HepG2 (cell line): ENCODE measurements around the gene RUNX2. TPM values are rescaled to one million over a fixed set of nuclear protein-coding genes. Genes with fewer than 3 reads are reported as not detected.
A peak's percentile ranks its signal among the peaks of the same experiment; 100 is the strongest.

Experiments used
- NPAS2 ChIP-seq: sonication (generic); formaldehyde crosslinking; IDR thresholded peaks from 2 replicates; pipeline ENCODE4 v1.8.0; 2022; ENCODE audit warnings: mild to moderate bottlenecking, missing genetic modification reagents, borderline replicate concordance
- SMAD1 ChIP-seq: sonication (generic); formaldehyde crosslinking; IDR thresholded peaks from 2 replicates; pipeline ENCODE4 v1.4.0; 2020; ENCODE audit warnings: missing genetic modification reagents, low read depth, mild to moderate bottlenecking, borderline replicate concordance
- SP2 ChIP-seq: sonication (generic); formaldehyde crosslinking; IDR thresholded peaks from 2 replicates; pipeline ENCODE4 v1.5.1; 2020; ENCODE audit warnings: mild to moderate bottlenecking, missing genetic modification reagents
- ZNF562 ChIP-seq: sonication (generic); formaldehyde crosslinking; IDR thresholded peaks from 2 replicates; pipeline ENCODE4 v1.8.0; 2022; ENCODE audit warnings: missing genetic modification reagents, borderline replicate concordance
- ZNF607 ChIP-seq: sonication (generic); formaldehyde crosslinking; IDR thresholded peaks from 2 replicates; pipeline ENCODE4 v1.5.1; 2020; ENCODE audit warnings: missing genetic modification reagents, mild to moderate bottlenecking, borderline replicate concordance
- polyA plus RNA-seq, 8 experiments: library from polyadenylated mRNA; depleted of rRNA in 3 of 8; stranded (reverse) in 7 of 8; unstranded in 1 of 8; fragments of >200 nt; fragmentation: Illumina TruSeq in 4 of 8; extraction: Trizol in 4 of 8; gene quantifications; 2 replicates each; pipeline versions ENCODE4 v1.2.1 to v1.2.3, GENCODE V29; 2011 to 2016; ENCODE audit warnings: low read depth in 4 of 8, missing spikeins in 1 of 8, mixed read lengths in 1 of 8; ENCODE audit not compliant: insufficient read depth in 1 of 8
- total RNA-seq, 5 experiments: library from RNA; depleted of rRNA; stranded (reverse); fragments of >200 nt; fragmentation: Illumina TruSeq; extraction: Trizol; gene quantifications; 2 replicates each; pipeline ENCODE4 v1.2.3, GENCODE V29; 2016; ENCODE audit warnings: low read depth in 1 of 5
- TF ChIP-seq, protein P1 (sequence below): sonication (generic); formaldehyde crosslinking; IDR thresholded peaks from 2 replicates; pipeline ENCODE4 v1.5.0; 2020; ENCODE audit warnings: mild to moderate bottlenecking, missing genetic modification reagents, borderline replicate concordance
- TF ChIP-seq, protein P2 (sequence below), 2 experiments: IDR thresholded peaks; 2 replicates each; pipeline ENCODE4 v1.6.1; 2011 to 2012; ENCODE audit warnings: low read length in 2 of 2, borderline replicate concordance in 1 of 2, low read depth in 1 of 2, mild to moderate bottlenecking in 1 of 2, moderate library complexity in 1 of 2
- TF ChIP-seq, protein P3 (sequence below): sonication (generic); formaldehyde crosslinking; conservative IDR thresholded peaks from 2 replicates; pipeline ENCODE4 v1.4.0; 2020; ENCODE audit warnings: missing genetic modification reagents
- TF ChIP-seq, protein P4 (sequence below): sonication (generic); formaldehyde crosslinking; IDR thresholded peaks from 2 replicates; pipeline ENCODE4 v1.5.1; 2020; ENCODE audit warnings: missing genetic modification reagents, mild to moderate bottlenecking, borderline replicate concordance
- TF ChIP-seq, protein P5 (sequence below): sonication (generic); formaldehyde crosslinking; IDR thresholded peaks from 2 replicates; pipeline ENCODE4 v1.9.0; 2021; ENCODE audit warnings: mild to moderate bottlenecking, missing genetic modification reagents

Gene RUNX2
- total and polyA plus RNA-seq, 2 of the 13 experiments (the other 11 are each of a cell fraction or from before 2014, with no cell fraction given), result not detected

DNA sequence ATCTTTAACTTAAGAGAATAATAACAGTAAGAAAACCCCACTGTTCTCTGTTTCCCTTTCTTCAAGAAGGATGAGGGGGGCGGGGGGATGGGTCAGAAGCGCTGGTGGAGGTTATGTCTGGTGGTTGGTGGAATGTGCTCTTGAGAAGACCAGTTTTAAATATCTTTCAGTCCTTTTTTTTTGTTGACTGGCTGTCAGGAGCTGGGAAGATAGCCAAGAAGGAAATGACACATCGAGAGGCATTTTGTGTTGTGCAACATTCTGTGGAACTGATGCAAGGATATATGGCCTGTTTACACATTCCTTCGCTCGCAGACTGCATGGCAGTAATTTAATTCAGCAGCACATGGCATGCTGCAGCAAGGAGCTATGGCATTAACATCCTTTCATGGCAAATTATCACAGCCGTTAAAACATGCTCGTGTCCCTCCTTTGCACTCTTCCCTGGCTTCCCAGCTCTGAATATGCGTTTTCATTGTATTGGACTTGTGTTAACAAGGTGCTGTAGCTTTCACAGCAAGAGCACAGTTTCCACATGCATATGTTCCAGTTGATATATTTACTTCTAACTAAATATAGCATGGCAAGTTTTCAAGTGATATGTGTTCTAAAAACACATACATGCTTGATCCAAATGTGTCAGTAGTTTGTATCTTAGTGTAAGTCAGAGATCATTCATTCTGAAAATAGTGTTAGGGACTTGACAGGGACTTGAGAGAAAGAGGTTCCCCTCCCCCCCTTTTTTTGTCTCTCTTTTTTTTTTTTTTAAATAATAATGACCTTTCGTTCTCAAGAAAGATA is 117.8 kb downstream of the RUNX2 start (continued):
- TF ChIP-seq NPAS2 (CRISPR knock-in tag), result no peak
- TF ChIP-seq, protein P1, sequence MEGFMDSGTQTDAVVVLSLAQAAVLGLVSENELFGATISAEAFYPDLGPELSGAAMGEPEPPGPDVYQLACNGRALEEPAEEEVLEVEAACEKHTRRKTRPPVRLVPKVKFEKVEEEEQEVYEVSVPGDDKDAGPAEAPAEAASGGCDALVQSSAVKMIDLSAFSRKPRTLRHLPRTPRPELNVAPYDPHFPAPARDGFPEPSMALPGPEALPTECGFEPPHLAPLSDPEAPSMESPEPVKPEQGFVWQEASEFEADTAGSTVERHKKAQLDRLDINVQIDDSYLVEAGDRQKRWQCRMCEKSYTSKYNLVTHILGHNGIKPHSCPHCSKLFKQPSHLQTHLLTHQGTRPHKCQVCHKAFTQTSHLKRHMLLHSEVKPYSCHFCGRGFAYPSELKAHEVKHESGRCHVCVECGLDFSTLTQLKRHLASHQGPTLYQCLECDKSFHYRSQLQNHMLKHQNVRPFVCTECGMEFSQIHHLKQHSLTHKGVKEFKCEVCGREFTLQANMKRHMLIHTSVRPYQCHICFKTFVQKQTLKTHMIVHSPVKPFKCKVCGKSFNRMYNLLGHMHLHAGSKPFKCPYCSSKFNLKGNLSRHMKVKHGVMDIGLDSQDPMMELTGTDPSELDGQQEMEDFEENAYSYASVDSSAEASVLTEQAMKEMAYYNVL, result peak; percentile 95
- TF ChIP-seq ZNF562, result no peak
- TF ChIP-seq, protein P2, sequence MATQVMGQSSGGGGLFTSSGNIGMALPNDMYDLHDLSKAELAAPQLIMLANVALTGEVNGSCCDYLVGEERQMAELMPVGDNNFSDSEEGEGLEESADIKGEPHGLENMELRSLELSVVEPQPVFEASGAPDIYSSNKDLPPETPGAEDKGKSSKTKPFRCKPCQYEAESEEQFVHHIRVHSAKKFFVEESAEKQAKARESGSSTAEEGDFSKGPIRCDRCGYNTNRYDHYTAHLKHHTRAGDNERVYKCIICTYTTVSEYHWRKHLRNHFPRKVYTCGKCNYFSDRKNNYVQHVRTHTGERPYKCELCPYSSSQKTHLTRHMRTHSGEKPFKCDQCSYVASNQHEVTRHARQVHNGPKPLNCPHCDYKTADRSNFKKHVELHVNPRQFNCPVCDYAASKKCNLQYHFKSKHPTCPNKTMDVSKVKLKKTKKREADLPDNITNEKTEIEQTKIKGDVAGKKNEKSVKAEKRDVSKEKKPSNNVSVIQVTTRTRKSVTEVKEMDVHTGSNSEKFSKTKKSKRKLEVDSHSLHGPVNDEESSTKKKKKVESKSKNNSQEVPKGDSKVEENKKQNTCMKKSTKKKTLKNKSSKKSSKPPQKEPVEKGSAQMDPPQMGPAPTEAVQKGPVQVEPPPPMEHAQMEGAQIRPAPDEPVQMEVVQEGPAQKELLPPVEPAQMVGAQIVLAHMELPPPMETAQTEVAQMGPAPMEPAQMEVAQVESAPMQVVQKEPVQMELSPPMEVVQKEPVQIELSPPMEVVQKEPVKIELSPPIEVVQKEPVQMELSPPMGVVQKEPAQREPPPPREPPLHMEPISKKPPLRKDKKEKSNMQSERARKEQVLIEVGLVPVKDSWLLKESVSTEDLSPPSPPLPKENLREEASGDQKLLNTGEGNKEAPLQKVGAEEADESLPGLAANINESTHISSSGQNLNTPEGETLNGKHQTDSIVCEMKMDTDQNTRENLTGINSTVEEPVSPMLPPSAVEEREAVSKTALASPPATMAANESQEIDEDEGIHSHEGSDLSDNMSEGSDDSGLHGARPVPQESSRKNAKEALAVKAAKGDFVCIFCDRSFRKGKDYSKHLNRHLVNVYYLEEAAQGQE (IDR thresholded peaks at IDR 0.05; ENCODE audit: borderline replicate concordance in 1 of 2, low read depth in 1 of 2, low read length in 2 of 2), result peak in 1 of 2 experiments; percentile 61; a peak in 1 of 4 replicates
- no peak for TF ChIP-seq SMAD1 (CRISPR knock-in tag)
- TF ChIP-seq, protein P3, sequence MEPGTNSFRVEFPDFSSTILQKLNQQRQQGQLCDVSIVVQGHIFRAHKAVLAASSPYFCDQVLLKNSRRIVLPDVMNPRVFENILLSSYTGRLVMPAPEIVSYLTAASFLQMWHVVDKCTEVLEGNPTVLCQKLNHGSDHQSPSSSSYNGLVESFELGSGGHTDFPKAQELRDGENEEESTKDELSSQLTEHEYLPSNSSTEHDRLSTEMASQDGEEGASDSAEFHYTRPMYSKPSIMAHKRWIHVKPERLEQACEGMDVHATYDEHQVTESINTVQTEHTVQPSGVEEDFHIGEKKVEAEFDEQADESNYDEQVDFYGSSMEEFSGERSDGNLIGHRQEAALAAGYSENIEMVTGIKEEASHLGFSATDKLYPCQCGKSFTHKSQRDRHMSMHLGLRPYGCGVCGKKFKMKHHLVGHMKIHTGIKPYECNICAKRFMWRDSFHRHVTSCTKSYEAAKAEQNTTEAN, result peak; percentile 82
- TF ChIP-seq ZNF607 (CRISPR knock-in tag), result peak; percentile 45; the same call in 1 of the 2 replicates
- TF ChIP-seq, protein P4, sequence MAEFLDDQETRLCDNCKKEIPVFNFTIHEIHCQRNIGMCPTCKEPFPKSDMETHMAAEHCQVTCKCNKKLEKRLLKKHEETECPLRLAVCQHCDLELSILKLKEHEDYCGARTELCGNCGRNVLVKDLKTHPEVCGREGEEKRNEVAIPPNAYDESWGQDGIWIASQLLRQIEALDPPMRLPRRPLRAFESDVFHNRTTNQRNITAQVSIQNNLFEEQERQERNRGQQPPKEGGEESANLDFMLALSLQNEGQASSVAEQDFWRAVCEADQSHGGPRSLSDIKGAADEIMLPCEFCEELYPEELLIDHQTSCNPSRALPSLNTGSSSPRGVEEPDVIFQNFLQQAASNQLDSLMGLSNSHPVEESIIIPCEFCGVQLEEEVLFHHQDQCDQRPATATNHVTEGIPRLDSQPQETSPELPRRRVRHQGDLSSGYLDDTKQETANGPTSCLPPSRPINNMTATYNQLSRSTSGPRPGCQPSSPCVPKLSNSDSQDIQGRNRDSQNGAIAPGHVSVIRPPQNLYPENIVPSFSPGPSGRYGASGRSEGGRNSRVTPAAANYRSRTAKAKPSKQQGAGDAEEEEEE (CRISPR knock-in tag), result no peak
- TF ChIP-seq, protein P5, sequence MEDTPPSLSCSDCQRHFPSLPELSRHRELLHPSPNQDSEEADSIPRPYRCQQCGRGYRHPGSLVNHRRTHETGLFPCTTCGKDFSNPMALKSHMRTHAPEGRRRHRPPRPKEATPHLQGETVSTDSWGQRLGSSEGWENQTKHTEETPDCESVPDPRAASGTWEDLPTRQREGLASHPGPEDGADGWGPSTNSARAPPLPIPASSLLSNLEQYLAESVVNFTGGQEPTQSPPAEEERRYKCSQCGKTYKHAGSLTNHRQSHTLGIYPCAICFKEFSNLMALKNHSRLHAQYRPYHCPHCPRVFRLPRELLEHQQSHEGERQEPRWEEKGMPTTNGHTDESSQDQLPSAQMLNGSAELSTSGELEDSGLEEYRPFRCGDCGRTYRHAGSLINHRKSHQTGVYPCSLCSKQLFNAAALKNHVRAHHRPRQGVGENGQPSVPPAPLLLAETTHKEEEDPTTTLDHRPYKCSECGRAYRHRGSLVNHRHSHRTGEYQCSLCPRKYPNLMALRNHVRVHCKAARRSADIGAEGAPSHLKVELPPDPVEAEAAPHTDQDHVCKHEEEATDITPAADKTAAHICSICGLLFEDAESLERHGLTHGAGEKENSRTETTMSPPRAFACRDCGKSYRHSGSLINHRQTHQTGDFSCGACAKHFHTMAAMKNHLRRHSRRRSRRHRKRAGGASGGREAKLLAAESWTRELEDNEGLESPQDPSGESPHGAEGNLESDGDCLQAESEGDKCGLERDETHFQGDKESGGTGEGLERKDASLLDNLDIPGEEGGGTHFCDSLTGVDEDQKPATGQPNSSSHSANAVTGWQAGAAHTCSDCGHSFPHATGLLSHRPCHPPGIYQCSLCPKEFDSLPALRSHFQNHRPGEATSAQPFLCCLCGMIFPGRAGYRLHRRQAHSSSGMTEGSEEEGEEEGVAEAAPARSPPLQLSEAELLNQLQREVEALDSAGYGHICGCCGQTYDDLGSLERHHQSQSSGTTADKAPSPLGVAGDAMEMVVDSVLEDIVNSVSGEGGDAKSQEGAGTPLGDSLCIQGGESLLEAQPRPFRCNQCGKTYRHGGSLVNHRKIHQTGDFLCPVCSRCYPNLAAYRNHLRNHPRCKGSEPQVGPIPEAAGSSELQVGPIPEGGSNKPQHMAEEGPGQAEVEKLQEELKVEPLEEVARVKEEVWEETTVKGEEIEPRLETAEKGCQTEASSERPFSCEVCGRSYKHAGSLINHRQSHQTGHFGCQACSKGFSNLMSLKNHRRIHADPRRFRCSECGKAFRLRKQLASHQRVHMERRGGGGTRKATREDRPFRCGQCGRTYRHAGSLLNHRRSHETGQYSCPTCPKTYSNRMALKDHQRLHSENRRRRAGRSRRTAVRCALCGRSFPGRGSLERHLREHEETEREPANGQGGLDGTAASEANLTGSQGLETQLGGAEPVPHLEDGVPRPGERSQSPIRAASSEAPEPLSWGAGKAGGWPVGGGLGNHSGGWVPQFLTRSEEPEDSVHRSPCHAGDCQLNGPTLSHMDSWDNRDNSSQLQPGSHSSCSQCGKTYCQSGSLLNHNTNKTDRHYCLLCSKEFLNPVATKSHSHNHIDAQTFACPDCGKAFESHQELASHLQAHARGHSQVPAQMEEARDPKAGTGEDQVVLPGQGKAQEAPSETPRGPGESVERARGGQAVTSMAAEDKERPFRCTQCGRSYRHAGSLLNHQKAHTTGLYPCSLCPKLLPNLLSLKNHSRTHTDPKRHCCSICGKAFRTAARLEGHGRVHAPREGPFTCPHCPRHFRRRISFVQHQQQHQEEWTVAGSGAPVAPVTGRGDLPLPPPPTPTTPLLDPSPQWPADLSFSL (CRISPR knock-in tag), result no peak
- no peak for TF ChIP-seq SP2
